ENCODE measurements around the gene HEMK1.

HEMK1 gene

GRCh38 chr3:50573566-50574443 is 4.5 kb downstream of the HEMK1 start:
- DNase-seq: no peak

GRCh38 chr3:50574444-50574831 is 5.1 kb downstream of the HEMK1 start:
- no peak for DNase-seq

- no peak for DNase-seq
Measured at GRCh38 chr3:50575372-50575771, 6.0 kb downstream of the HEMK1 start.

- DNase-seq: no peak
Measured at GRCh38 chr3:50577348-50577747, 8.0 kb downstream of the HEMK1 start.

- no peak for DNase-seq
Measured at GRCh38 chr3:50580683-50581458, 11.5 kb downstream of the HEMK1 start.

- no peak for DNase-seq
Measured at GRCh38 chr3:50581459-50581842, 12.1 kb downstream of the HEMK1 start.

- DNase-seq: no peak
Measured at GRCh38 chr3:50582083-50582482, 12.8 kb downstream of the HEMK1 start.

GRCh38 chr3:50583897-50584296 is 14.6 kb downstream of the HEMK1 start:
- no peak for DNase-seq

- peak; percentile 45 for DNase-seq
Measured at GRCh38 chr3:50584391-50584790, 15.1 kb downstream of the HEMK1 start.

- DNase-seq: no peak
Measured at GRCh38 chr3:50585919-50586762, 16.8 kb downstream of the HEMK1 start.

GRCh38 chr3:50586763-50587070 is 17.4 kb downstream of the HEMK1 start:
- DNase-seq: no peak

GRCh38 chr3:50587373-50587772 is 18.1 kb downstream of the HEMK1 start:
- no peak for DNase-seq

GRCh38 chr3:50587806-50588758 is 18.8 kb downstream of the HEMK1 start:
- DNase-seq: no peak

GRCh38 chr3:50588759-50589433 is 19.6 kb downstream of the HEMK1 start:
- DNase-seq: peak; percentile 24

GRCh38 chr3:50591196-50591741 is 21.9 kb downstream of the HEMK1 start:
- no peak for DNase-seq

- no peak for DNase-seq
Measured at GRCh38 chr3:50592568-50592967, 23.2 kb downstream of the HEMK1 start.

- DNase-seq: no peak
Measured at GRCh38 chr3:50594253-50594785, 25.0 kb downstream of the HEMK1 start.

GRCh38 chr3:50599115-50599715 is 29.9 kb downstream of the HEMK1 start:
- no peak for DNase-seq

GRCh38 chr3:50599716-50600118 is 30.4 kb downstream of the HEMK1 start:
- no peak for DNase-seq

GRCh38 chr3:50600141-50600753 is 30.9 kb downstream of the HEMK1 start:
- DNase-seq: no peak
